ENCODE data around the gene FICD.

GRCh38 chr12:108516511-108517275 lies 1.6 kb downstream of the FICD start:
- TF ChIP-seq CTCF (IDR thresholded peaks at IDR 0.05) (no peak), POLR2A (IDR thresholded peaks at IDR 0.05) (no peak)
